HEK293 (cell line): ENCODE data around the gene MLKL.

Experiments used
- HOXA7 ChIP-seq: sonication (generic); formaldehyde crosslinking; IDR thresholded peaks from 2 replicates; pipeline ENCODE4 v1.8.1; 2022; ENCODE audit warnings: missing genetic modification reagents, borderline replicate concordance
- MEIS1 ChIP-seq: sonication (generic); formaldehyde crosslinking; IDR thresholded peaks from 2 replicates; pipeline ENCODE4 v1.8.1; 2022; ENCODE audit warnings: missing genetic modification reagents, mild to moderate bottlenecking, borderline replicate concordance
- TCF7L2 ChIP-seq: IDR thresholded peaks from 2 replicates; pipeline ENCODE4 v1.6.1; 2011; ENCODE audit warnings: low read depth, mild to moderate bottlenecking, inconsistent platforms, low read length, moderate library complexity, borderline replicate concordance
- YY1 ChIP-seq: fragments of 450-650 bp; formaldehyde crosslinking; IDR thresholded peaks from 2 replicates; pipeline ENCODE4 v1.5.1; 2018; ENCODE audit warnings: missing biosample characterization, missing genetic modification characterization
- ZNF133 ChIP-seq: fragments of 450-650 bp; formaldehyde crosslinking; IDR thresholded peaks from 2 replicates; pipeline ENCODE4 v1.5.1; 2016; ENCODE audit warnings: missing biosample characterization, missing genetic modification characterization
- ZNF138 ChIP-seq: fragments of 450-650 bp; formaldehyde crosslinking; IDR thresholded peaks from 2 replicates; pipeline ENCODE4 v1.5.1; 2016; ENCODE audit warnings: missing biosample characterization, missing genetic modification characterization, borderline replicate concordance
- ZNF366 ChIP-seq: fragments of 450-650 bp; formaldehyde crosslinking; conservative IDR thresholded peaks from 2 replicates; pipeline ENCODE4 v1.5.1; 2016; ENCODE audit warnings: missing biosample characterization, missing genetic modification characterization
- ZNF585B ChIP-seq: fragments of 450-650 bp; formaldehyde crosslinking; IDR thresholded peaks from 2 replicates; pipeline ENCODE4 v1.5.1; 2016; ENCODE audit warnings: missing biosample characterization, missing genetic modification characterization
- TF ChIP-seq, protein P1 (sequence below): fragments of 450-650 bp; formaldehyde crosslinking; IDR thresholded peaks from 2 replicates; pipeline ENCODE4 v1.5.1; 2016; ENCODE audit warnings: missing biosample characterization, missing genetic modification characterization
- TF ChIP-seq, protein P2 (sequence below): fragments of 450-650 bp; formaldehyde crosslinking; IDR thresholded peaks from 2 replicates; pipeline ENCODE4 v1.5.1; 2016; ENCODE audit warnings: missing biosample characterization, missing genetic modification characterization, low read depth

- TF ChIP-seq, protein P1, sequence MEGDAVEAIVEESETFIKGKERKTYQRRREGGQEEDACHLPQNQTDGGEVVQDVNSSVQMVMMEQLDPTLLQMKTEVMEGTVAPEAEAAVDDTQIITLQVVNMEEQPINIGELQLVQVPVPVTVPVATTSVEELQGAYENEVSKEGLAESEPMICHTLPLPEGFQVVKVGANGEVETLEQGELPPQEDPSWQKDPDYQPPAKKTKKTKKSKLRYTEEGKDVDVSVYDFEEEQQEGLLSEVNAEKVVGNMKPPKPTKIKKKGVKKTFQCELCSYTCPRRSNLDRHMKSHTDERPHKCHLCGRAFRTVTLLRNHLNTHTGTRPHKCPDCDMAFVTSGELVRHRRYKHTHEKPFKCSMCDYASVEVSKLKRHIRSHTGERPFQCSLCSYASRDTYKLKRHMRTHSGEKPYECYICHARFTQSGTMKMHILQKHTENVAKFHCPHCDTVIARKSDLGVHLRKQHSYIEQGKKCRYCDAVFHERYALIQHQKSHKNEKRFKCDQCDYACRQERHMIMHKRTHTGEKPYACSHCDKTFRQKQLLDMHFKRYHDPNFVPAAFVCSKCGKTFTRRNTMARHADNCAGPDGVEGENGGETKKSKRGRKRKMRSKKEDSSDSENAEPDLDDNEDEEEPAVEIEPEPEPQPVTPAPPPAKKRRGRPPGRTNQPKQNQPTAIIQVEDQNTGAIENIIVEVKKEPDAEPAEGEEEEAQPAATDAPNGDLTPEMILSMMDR (tag by site-specific recombination): no peak
- TF ChIP-seq HOXA7 (no peak), TCF7L2 (no peak), YY1 (tag by site-specific recombination) (no peak), ZNF366 (no peak), MEIS1 (CRISPR knock-in tag) (no peak), ZNF585B (tag by site-specific recombination) (no peak), ZNF138 (tag by site-specific recombination) (no peak), ZNF133 (tag by site-specific recombination) (no peak)
- TF ChIP-seq, protein P2, sequence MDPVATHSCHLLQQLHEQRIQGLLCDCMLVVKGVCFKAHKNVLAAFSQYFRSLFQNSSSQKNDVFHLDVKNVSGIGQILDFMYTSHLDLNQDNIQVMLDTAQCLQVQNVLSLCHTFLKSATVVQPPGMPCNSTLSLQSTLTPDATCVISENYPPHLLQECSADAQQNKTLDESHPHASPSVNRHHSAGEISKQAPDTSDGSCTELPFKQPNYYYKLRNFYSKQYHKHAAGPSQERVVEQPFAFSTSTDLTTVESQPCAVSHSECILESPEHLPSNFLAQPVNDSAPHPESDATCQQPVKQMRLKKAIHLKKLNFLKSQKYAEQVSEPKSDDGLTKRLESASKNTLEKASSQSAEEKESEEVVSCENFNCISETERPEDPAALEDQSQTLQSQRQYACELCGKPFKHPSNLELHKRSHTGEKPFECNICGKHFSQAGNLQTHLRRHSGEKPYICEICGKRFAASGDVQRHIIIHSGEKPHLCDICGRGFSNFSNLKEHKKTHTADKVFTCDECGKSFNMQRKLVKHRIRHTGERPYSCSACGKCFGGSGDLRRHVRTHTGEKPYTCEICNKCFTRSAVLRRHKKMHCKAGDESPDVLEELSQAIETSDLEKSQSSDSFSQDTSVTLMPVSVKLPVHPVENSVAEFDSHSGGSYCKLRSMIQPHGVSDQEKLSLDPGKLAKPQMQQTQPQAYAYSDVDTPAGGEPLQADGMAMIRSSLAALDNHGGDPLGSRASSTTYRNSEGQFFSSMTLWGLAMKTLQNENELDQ (tag by site-specific recombination): no peak
Observed at GRCh38 chr16:74742051-74742481, 41.4 kb upstream of the MLKL start.
